NCI-H128 (cell line): Measurements from ENCODE around the gene LCTL.

ENCODE experiments used
- DNase-seq: peaks from one replicate; lab custom pipeline; 2025; ENCODE audit not compliant: unreplicated experiment; lab: John Stamatoyannopoulos, UW

LCTL gene

GRCh38 chr15:66566963-66567531, 1.2 kb upstream of the LCTL start:
- no peak for DNase-seq

GRCh38 chr15:66565141-66565641, 607 bp downstream of the LCTL start:
- no peak for DNase-seq

- DNase-seq: no peak
These were observed 1.4 kb downstream of the LCTL start for GRCh38 chr15:66564136-66565041.

GRCh38 chr15:66563566-66564110, 2.2 kb downstream of the LCTL start:
- DNase-seq: no peak

GRCh38 chr15:66563126-66563525, 2.7 kb downstream of the LCTL start:
- DNase-seq: no peak

- DNase-seq: no peak
These were observed 4.8 kb downstream of the LCTL start for GRCh38 chr15:66560856-66561525.

- no peak for DNase-seq
These were observed 7.5 kb downstream of the LCTL start for GRCh38 chr15:66558271-66558670.

- no peak for DNase-seq
These were observed 10.1 kb downstream of the LCTL start for GRCh38 chr15:66555685-66556084.

- no peak for DNase-seq
These were observed 20.5 kb downstream of the LCTL start for GRCh38 chr15:66545255-66545654.

GRCh38 chr15:66542896-66543295, 22.9 kb downstream of the LCTL start:
- no peak for DNase-seq

- DNase-seq: no peak
These were observed 30.7 kb downstream of the LCTL start for GRCh38 chr15:66535056-66535455.

- DNase-seq: no peak
These were observed 41.0 kb downstream of the LCTL start for GRCh38 chr15:66524838-66525237.

- no peak for DNase-seq
These were observed 41.9 kb downstream of the LCTL start for GRCh38 chr15:66523926-66524325.

- DNase-seq: no peak
These were observed 49.9 kb downstream of the LCTL start for GRCh38 chr15:66515901-66516322.

GRCh38 chr15:66514586-66514985, 51.2 kb downstream of the LCTL start:
- no peak for DNase-seq

- DNase-seq: no peak
These were observed 57.4 kb downstream of the LCTL start for GRCh38 chr15:66508293-66508883.

- no peak for DNase-seq
These were observed 60.0 kb downstream of the LCTL start for GRCh38 chr15:66505818-66506217.

- no peak for DNase-seq
These were observed 60.4 kb downstream of the LCTL start for GRCh38 chr15:66505430-66505811.

- no peak for DNase-seq
These were observed 61.0 kb downstream of the LCTL start, which contains the start of the genes RPL4 and ZWILCH for GRCh38 chr15:66504563-66505429. TSS of gene RPL4 (minus strand) at chr15:66504855. CDS start at chr15:66504790, 65 bp downstream. TSS of gene ZWILCH (plus strand) at chr15:66505326. CDS start at chr15:66505339, 13 bp downstream.
